ENCODE results near the gene KIAA0408.

GRCh38 chr6:127481628-127482027 lies 22.4 kb upstream of the KIAA0408 start:
- TF ChIP-seq TAF1 (IDR thresholded peaks at IDR 0.05; ENCODE audit: low read depth, low read length): no peak
- TF ChIP-seq POLR2AphosphoS5 (IDR thresholded peaks at IDR 0.05; ENCODE audit: low read depth, low read length): no peak
- TF ChIP-seq PAX5 (IDR thresholded peaks at IDR 0.05; ENCODE audit: insufficient read depth, low read length, severe bottlenecking): no peak
- TF ChIP-seq POLR2A (IDR thresholded peaks at IDR 0.05; ENCODE audit: low read depth, low read length): no peak
- TF ChIP-seq SPI1 (IDR thresholded peaks at IDR 0.05; ENCODE audit: low read depth, low read length): no peak
